Cardiac muscle cell (in vitro differentiated cells and primary cell): Measurements from ENCODE around the gene MEIS3. TPM values are rescaled to one million over a fixed set of nuclear protein-coding genes. Genes with fewer than 3 reads are reported as not detected.

ENCODE experiments used
- DNase-seq, 2 donors: peaks; one replicate each; pipeline versions ENCODE4 v3.0.0 to v3.0.0-alpha.2; 2010 to 2017; ENCODE audit warnings: low read depth in 1 of 2, low spot score in 1 of 2
- H3K27ac ChIP-seq: fragments of 200-600 bp; sonication (generic); 2 replicates; pipeline ENCODE4 v1.5.1; 2016
- H3K27me3 ChIP-seq: fragments of 200-600 bp; sonication (generic); 2 replicates; pipeline ENCODE4 v1.6.0; 2016; ENCODE audit warnings: control low read depth
- H3K36me3 ChIP-seq: fragments of 200-600 bp; sonication (generic); 2 replicates; pipeline ENCODE4 v1.5.1; 2016; ENCODE audit warnings: control low read depth
- H3K4me1 ChIP-seq: fragments of 200-600 bp; sonication (generic); 2 replicates; pipeline ENCODE4 v1.8.1; 2017; ENCODE audit warnings: low read depth, mild to moderate bottlenecking, mixed run types
- H3K4me3 ChIP-seq: fragments of 200-600 bp; sonication (generic); 2 replicates; pipeline ENCODE4 v1.5.1; 2016; ENCODE audit warnings: mild to moderate bottlenecking
- H3K9me3 ChIP-seq: fragments of 200-600 bp; sonication (generic); 2 replicates; pipeline ENCODE4 v1.5.1; 2017; ENCODE audit warnings: low read depth, mild to moderate bottlenecking, control low read depth
- polyA plus RNA-seq: library from polyadenylated mRNA; unstranded; fragments of >200 nt; fragmentation: Nextera tagmentation; extraction: Ambion mirVana; gene quantifications from 2 replicates; pipeline ENCODE4 v1.2.1, GENCODE V29; 2016
- total RNA-seq: library from RNA; depleted of rRNA; stranded (reverse); fragments of >200 nt; gene quantifications from 2 replicates; pipeline ENCODE4 v1.2.3, GENCODE V29; 2016
- TF ChIP-seq, protein P1 (sequence below): IDR thresholded peaks from 2 replicates; pipeline ENCODE4 v1.5.1; 2012; ENCODE audit warnings: low read depth, mild to moderate bottlenecking, low read length

The MEIS3 gene
- total and polyA plus RNA-seq, 2 experiments from 2014 or later = 83.7 to 114 TPM

DNA sequence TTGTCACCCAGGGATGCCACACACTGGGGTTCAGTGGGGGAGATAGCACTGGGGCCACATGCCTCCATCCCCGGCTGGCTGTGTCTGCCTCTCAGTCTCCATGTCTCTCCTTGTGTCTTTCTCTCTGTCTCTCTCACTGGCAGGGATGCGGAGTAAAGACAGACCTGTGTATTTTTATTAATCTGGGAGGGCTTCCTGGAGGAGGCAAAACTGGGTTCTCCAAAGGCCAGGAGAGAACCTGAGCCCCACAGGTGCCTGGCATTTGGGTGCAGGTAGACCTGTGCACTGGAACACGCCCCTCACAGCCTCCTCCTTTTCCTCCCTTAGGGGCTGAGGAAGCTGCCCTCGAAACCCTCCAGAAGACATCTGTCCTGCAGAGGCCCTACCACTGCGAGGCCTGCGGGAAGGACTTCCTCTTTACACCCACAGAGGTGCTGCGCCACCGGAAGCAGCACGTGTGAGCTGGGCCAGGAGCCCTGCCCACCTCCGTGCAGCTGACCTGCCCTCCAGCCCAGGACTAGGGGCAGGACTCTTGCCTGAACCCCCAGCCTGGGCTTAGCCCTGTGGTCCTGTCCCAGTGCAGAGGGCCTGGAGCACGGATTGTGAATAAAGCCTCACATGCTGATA lies 37.6 kb downstream of the MEIS3 start:
- TF ChIP-seq, protein P1, sequence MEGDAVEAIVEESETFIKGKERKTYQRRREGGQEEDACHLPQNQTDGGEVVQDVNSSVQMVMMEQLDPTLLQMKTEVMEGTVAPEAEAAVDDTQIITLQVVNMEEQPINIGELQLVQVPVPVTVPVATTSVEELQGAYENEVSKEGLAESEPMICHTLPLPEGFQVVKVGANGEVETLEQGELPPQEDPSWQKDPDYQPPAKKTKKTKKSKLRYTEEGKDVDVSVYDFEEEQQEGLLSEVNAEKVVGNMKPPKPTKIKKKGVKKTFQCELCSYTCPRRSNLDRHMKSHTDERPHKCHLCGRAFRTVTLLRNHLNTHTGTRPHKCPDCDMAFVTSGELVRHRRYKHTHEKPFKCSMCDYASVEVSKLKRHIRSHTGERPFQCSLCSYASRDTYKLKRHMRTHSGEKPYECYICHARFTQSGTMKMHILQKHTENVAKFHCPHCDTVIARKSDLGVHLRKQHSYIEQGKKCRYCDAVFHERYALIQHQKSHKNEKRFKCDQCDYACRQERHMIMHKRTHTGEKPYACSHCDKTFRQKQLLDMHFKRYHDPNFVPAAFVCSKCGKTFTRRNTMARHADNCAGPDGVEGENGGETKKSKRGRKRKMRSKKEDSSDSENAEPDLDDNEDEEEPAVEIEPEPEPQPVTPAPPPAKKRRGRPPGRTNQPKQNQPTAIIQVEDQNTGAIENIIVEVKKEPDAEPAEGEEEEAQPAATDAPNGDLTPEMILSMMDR = no peak
- peaks cover 15% of the 10 kb centered on the region for H3K36me3 ChIP-seq
- H3K4me1 ChIP-seq = no peaks in the 10 kb centered on the region
- H3K27me3 ChIP-seq = no peaks in the 10 kb centered on the region
- no peak overlapping the region for H3K4me3 ChIP-seq
- H3K27ac ChIP-seq = no peak overlapping the region
- no peak for DNase-seq
- no peaks in the 10 kb centered on the region for H3K9me3 ChIP-seq

DNA sequence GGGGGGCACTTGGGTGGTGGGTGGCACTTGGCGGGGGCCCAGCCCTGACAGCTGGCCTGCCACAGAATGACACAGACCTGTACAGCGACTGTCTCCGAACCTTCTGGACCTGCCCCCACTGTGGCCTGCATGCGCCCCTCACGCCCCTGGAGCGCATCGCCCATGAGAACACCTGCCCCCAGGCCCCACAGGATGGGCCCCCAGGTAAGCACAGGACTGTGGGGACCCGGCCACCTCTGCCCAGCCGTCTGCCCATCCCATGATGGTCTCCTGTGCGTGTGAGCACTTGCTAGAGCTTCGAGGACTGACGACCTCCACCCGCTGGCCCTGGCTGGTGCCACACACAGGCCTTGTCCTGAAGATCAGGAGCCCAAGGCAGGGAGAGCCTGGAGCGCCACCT lies 38.2 kb downstream of the MEIS3 start:
- no peak for DNase-seq
- Histone ChIP-seq H3K4me3 (no peak overlapping the region), H3K27ac (no peak overlapping the region), H3K36me3 (peaks cover 21% of the 10 kb centered on the region), H3K4me1 (no peaks in the 10 kb centered on the region), H3K27me3 (no peaks in the 10 kb centered on the region), H3K9me3 (no peaks in the 10 kb centered on the region)
- TF ChIP-seq, protein P1 = no peak

DNA sequence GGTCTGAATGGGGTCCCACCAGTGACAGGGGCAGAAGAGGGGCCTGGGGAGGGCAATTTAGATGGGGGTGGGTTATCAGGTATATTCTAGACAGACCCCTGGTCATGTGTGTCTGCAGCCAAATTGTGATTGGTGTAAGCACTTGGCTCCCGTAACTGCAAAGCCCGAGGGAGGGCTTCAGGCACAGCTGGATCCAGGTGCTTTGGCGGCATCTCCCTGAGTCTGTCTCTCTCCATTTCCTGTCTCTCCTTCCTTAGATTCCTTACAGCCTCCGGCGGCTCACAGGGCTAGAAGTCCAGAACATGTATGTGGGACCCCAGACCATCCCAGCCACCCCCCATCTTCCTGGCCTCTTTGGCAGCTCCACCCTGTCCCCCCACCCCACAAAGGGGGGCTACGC lies 38.8 kb downstream of the MEIS3 start:
- Histone ChIP-seq H3K36me3 (peaks cover 21% of the 10 kb centered on the region), H3K27me3 (no peaks in the 10 kb centered on the region), H3K4me3 (no peak overlapping the region), H3K27ac (no peak overlapping the region), H3K9me3 (no peaks in the 10 kb centered on the region), H3K4me1 (no peaks in the 10 kb centered on the region)
- TF ChIP-seq, protein P1 = no peak
- no peak for DNase-seq

DNA sequence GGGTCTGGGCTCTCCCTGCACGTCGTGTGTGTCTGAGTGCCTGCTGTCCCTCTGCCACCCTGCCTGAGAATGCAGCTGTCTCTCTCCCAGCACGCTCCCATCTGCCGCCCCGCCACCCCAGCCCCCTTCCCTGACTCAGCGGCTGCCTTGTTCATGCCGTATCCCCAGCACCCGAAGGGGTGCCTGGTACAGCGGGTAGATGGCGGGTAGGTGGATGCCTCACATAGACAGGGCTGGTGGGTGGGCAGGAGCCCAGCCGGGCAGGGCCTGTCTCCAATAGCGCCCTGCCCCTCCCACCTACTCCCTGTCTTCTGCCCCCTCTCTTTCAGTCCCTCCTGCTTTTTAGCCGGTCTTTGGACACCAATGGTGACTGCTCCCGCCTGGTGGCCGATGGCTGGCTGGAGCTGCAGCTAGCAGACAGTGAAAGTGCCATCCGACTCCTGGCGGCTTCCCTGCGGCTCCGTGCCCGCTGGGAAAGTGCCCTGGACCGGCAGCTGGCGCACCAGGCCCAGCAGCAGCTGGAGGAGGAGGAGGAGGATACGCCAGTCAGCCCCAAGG lies 39.9 kb downstream of the MEIS3 start:
- Histone ChIP-seq H3K4me1 (no peaks in the 10 kb centered on the region), H3K4me3 (no peak overlapping the region), H3K27me3 (no peaks in the 10 kb centered on the region), H3K9me3 (no peaks in the 10 kb centered on the region), H3K36me3 (peaks cover 25% of the 10 kb centered on the region), H3K27ac (no peak overlapping the region)
- TF ChIP-seq, protein P1 = no peak
- DNase-seq = no peak

DNA sequence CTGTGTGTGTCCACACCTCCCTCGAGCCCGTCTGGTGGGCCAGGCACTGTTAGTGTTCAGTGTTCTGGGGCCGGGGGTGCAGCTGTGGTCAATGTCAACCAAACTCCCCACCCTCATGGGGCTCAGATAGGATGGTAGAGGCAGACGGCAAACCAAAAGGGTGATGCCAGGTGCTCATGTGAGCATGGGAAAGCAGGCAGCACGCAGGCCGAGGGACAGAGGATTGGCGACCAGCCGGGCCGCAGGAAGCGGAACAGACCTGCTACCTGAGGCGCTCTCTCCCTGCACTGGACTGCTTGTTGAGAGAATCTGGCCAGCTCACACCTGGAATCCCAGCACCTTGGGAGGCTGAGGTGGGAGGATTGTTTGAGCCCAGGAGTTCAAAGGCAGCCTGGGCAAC lies 41.1 kb downstream of the MEIS3 start:
- Histone ChIP-seq H3K27ac (no peak overlapping the region), H3K36me3 (peaks cover 31% of the 10 kb centered on the region), H3K27me3 (no peaks in the 10 kb centered on the region), H3K4me1 (no peaks in the 10 kb centered on the region), H3K4me3 (no peak overlapping the region), H3K9me3 (no peaks in the 10 kb centered on the region)
- no peak for DNase-seq
- TF ChIP-seq, protein P1 = no peak
